Activated CD4-positive, CD25-positive, alpha-beta regulatory T cell treated with anti-CD3 and anti-CD28 coated beads, Interleukin-2, amount 50 U/mL, for 16 hours (primary cell): Measurements from ENCODE around the gene FUT7.
"Not testable (repeated sequence)": the region's sequence is repeated elsewhere in the genome, so short reads cannot be mapped to it uniquely, and the experiment has no call there.

Experiments
- DNase-seq: peaks from one replicate; pipeline ENCODE4 v3.0.0-alpha.2; 2020; ENCODE audit warnings: low read depth, low spot score

The FUT7 gene

DNA sequence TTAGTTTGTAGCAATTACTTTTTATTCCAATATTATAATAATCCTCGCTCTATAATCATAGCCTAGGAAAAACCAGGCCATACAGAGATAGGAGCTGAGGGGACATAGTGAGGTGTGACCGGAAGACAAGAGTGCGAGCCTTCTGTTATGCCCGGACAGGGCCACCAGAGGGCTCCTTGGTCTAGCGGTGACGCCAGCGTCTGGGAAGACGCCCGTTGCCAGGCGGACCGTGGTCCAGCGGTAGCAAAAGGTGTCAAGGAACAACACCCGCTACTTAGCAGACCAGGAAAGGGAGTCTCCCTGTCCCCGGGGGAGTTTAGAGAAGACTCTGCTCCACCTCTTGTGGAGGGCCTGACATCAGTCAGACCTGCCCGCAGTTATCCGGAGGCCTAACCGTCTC, 27.6 kb downstream of the FUT7 start:
- not testable (repeated sequence) for DNase-seq

DNA sequence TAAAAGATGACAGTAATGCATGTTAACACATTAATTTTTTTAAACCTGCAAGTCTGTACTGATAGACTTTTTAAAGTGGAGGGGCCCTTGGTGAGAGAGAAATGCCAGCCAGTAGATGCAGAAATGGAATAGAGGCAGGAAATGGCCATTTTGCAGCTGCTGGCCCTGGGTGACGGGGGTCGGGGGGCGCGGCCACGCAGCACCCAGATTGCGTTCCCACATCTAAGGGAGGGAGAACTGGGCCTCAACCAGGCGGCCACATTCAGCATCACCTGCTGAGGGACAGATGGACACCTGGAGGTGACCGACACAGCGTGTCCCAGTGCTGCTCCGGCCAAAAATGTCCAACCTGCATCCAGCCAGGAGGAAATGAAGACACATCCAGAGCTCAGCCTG, 29.2 kb downstream of the FUT7 start:
- no peak for DNase-seq

DNA sequence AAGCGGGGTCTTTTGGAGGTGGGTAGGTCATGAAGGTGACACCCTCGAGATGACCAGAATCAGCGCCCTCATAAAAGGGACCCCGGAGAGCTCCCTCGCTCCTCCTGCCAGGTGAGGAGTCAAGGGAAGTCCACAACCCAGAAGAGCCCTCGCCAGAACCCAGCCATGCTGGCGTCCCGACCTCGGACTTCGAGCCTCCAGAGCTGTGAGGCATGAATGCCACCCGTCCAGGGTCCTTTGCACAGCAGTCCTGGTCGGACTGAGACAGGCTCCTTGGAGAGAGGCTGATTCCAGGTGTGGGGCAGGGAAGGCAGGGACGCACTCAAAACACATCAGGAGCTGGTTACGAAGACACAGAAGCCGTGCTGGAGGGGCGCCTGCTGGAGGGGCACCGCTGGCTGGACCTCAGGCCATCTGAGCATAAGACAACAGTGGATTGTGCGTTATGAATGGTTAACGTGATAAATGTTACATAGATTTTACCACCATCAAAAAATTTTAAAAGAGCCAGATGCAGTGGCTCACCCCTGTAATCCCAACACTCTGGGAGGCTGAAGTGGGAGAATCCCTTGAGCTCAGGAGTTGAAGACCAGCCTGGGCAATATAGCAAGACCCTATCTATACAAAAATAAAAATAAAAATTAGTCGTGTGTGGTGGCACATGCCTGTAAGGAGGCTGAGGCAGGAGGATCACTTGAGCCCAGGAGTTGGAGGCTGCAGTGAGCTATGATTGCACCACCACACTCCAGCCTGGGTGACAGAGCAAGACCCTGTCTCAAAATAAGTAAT, 29.8 kb downstream of the FUT7 start:
- DNase-seq: no peak

DNA sequence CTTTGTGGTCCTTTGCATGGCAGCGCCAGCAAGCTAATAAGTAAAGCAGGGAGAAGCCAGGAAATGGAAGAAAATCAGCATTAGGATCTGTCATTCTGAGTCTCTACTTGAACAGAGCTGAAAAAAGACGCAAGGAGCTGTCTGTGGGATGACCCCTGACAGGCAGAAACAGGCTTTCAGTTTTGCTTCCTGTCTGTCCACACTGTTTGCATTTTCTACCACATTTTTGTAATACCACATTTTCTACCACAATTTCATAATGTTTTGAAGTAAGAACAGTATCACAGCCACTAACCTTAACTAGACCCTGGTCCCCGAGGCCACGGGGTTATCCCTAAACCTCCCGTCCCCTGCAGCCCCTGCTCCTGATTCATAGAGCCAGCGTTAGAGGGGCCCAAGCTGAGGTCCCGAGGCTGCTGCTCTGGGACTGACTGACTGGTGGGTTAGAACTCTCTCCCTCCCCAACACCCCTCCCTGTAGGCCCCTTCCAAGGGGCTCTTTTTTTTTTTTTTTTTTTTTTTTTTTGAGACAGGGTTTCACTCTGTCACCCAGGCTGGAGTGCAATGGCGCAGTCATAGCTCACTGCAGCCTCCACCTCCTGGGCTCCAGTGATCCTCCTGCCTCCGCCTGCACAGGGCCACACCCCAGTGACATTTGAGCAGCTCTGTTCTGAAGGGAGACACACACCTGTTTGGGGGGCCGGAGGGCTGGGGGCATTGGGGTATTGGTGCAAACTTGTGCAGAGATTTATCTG, 31.5 kb downstream of the FUT7 start:
- no peak for DNase-seq

DNA sequence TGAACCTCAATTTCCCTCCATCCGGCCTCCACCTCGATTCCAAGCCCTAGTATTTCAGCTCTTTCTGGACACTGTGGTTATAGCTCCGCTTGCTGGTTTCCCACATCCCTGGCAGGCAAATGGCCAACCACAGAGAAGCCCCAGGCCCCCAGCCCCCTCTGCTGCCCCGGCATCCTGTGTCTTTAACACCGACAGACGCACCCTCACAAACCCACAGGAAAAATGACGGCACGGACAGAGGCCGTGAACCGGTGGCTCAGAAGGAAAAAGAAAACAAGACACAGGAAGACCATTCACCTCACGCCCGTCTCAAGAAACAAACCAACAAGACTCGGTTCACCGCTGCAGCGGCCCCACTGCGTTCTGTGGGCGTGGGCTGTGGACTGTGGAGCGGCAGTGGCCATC, 34.1 kb downstream of the FUT7 start:
- no peak for DNase-seq

DNA sequence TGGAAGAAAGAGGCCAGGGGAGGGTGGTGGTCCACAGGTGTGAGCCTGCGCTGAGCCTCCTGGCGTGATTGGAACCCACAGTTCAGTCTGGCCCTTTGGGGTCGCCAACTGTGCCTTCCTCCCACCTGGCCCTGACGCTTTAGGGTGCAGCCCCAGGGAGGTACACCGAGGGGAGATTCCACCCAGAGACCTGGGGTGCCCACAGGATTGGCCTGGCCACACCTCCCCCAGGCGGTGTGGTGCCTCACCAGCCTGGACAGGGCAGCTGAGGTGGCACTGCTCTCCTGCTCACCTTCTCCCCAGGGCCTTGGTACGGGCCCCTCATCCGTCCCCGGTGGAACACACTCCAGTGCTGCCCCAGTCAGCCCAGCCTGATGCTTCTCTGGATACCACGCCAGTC, 34.5 kb downstream of the FUT7 start:
- DNase-seq: no peak

DNA sequence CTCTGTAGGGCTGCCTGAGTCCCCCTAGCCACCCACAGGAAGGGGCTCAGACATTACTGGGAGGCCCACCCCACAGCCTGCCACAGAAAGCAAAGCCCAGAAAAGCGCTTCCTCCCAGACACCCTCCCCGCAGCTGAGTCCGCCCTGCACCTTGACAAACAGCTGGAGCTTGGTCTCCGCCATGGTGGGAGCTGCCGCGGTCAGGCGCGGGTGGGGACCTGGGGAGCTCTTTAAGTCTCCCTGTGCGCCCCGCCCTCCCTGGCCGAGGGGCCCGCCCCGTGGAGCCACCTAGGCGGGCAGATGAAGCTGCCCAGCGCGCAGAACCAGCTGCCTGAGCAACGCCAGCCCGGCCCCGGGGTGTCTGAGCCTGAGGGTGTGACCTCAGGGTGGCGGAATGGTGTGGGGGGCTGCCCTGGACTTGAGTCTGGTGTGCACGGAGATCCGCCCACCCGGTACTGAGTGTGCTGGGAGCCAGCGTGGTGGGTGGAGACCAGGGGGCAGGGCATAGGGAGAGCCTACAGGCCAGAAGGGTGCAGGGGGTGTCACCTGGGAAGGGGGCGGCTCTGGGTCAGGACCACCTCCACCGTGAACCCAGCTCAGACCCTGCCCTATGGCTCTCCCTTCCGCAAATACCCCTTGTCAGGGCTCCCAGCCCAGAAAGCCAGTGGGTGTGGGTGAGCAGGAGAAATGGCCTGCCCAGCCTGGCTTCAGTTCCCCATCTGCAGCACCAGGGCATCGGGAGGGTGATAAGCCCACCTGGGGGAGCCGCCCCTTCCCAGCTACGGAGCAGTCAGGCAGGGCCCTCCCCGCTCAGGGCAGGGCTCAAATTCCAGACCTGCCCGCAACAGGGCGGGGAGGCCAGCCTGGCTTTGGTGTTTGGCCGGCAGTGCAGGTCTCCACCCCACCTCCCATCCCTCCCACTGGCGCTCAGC, 35.3 kb downstream of the FUT7 start, which contains the start of gene CLIC3:
Gene CLIC3, minus strand, starts transcription at position 208 of the 932 bp plus-strand sequence. Its CDS starts 25 bp downstream, at position 183.
- DNase-seq: no peak

DNA sequence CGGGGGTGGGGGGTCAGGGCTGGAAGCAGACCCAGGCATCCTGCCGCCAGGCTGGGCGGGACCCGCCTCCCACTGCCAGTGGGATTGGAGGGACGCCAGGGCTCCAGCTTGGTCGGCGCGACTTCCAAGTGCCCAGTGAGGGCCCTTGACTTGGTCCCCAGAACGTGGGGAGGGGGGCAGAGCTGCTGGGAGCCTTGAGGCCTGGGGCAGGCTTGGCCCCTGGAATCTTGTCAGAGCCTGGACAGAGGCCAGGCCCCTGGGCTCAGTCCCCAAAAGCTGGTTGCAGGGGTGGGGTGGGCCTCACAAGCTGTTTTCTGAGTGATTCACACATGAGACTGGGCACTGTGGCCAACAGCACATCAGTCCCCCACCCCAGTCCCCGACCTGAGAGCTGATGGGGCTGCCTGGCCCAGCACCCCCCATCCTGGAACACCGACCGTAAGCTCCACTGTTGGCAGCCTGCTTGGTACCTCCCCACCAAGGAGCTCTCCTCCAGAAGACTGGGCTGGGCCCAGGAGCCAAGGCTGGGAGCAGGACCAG, 36.0 kb downstream of the FUT7 start:
- DNase-seq: no peak

DNA sequence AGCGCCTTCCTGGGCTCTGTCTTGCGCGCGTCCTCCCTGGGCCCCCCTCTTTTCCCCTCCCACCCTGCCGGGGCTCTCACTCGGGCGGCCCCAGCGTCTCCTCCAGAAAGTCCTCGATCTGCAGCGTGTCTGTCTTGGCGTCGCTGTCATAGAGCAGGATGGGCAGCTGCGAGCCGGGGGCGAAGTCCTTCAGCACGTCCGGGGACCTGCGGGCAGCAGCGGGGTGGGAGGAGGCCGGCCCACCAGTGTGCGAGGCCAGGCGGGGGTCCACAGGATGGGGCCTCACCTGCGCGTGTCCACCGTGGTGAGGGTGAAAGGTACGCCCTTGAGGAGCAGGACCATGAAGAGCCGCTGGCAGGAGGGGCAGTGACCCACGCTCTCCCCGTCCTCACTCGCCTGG, 36.5 kb downstream of the FUT7 start:
- no peak for DNase-seq

DNA sequence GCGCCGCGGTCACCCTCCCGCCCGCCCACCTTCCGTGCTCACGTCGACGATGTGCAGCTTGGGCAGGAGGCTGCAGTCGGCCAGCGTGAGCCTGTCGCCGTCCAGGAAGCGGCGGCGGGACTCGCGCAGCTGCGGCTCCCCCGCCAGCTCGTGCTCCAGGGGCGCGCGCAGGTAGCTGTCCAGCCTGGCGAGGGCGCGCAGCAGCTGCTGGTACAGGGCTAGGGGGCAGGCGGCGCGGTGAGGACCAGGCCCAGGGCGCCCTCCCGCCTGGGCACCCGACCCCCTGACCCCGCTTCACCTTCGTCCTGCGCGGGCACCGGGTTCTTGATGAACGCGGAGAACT, 37.0 kb downstream of the FUT7 start:
- no peak for DNase-seq

DNA sequence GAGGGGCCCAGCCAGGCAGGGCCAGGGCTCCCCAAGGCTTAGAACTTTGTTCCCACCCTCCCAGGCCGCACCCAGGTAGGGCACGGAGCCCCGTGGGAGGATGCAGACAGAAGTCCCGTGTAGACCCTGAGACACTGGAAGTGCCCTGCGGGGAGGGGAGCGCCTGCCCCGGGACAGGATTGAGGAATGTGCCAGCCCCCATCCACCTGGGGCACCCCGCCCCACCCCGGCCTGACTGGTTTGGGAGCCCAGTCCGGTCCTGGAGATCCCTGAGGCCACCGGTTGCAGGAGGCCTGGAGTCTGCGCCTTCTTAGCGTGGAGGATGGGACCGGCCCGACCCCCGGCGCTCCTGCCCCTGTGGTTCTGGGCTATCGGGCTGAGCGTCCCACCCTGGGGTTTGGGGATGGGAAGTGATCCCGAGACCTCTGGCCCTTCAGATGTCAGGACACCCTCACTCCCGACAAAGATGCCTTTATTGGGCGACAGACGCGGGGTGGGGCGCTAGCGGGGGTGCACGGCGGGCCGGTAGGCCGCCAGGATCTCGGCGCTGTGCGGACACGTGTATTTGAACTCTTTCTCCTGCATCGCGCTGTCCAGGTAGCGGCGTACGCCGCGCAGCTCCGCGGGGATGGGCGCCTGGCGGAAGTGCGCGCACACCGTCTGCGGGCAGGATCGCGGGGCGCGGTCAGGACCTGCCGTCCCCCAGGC, 37.6 kb downstream of the FUT7 start:
- DNase-seq: no peak

DNA sequence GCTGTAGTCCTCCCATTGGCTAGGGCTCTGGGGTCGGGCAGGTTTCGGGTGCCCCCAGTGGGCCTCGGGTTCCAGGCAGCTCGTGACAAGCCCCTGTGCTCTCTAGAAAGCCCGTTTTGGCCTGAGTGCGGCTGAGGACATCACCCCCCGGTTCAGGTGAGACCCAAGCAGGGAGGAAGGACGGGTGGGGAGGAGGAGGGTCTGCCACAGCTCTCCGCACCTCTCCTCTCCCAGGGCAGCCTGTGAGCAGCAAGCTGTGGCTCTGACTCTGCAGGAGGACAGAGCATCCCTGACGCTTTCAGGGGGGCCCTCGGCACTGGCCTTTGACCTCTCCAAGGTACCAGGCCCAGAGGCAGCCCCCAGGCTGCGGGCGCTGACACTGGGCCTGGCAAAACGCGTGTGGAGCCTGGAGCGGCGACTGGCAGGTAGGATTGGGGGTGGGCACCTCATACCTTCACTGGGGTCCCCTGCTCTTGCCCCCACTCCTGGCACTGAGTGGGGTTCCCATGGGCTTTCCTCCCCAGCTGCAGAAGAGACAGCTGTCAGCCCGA, 39.0 kb downstream of the FUT7 start:
- DNase-seq: no peak

DNA sequence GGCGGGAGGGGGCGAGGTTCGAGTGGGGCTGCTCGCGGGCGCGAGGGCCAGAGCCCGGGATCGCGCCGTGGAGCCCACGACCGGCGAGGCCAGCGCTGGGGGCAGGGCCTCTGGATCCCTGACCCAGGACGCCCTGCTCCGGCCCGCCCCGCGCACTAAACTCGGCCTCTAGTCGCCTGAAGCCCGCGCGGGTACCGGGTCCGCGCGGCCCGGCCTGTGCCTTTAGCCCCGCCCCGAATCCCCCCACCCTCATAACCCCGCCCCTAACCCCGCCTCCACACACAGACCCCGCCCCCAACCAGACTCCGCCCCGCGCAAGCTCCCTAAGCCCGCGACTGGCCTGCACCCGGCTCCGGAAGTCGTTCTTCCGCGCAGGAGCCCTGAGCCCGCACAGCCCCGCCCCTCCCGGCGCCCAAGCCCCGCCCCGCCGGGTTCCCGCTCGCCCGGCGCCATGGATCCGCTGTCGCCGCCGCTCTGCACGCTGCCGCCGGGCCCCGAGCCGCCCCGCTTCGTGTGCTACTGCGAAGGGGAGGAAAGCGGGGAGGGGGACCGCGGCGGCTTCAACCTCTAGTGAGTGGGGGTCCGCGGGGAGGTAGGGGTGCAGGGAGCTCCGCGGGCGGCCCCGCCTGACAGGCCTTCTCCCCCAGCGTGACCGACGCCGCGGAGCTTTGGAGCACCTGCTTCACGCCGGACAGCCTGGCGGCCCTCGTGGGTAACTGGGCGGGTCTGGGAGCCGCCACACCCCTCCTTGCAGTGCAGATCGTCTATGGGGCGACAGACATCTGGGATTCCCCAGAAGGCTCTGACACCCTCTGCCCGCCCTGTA, 39.7 kb downstream of the FUT7 start, which contains the start of gene PAXX:
Gene PAXX, plus strand, starts transcription at position 430 of the 826 bp plus-strand sequence. Its CDS starts 22 bp downstream, at position 452.
- peak; percentile 83 for DNase-seq

DNA sequence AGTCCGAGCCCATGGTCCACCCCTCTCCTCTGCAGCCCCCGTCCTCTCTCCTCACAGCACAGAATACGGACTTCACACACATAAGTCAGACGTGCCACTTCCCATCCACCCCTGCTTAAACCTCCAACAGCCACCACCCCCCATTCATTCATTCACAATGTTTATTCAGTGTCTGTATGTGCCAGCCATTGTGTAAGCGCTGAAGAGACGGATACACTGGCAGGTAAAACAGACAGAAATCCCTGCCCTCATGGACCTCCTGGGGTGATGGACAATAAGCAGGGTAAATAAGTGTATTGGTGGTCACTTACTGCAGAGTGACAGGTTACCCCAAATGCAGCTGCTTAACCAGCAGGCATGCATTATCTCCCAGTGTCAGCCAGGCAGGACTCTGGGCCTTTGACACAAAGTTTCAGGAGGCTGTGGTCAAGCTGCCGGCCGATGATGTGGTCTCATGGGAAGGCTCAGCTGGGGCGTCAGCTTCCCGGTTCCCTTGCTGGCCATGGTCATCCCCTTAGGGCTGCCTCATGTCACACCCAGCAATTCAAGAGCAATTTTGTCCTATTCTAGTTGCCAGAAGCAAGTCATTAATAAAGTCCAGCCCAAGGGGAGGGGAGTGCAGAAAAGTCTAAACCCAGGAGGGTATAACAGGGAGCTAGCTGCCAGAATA, 41.5 kb downstream of the FUT7 start:
- no peak for DNase-seq

DNA sequence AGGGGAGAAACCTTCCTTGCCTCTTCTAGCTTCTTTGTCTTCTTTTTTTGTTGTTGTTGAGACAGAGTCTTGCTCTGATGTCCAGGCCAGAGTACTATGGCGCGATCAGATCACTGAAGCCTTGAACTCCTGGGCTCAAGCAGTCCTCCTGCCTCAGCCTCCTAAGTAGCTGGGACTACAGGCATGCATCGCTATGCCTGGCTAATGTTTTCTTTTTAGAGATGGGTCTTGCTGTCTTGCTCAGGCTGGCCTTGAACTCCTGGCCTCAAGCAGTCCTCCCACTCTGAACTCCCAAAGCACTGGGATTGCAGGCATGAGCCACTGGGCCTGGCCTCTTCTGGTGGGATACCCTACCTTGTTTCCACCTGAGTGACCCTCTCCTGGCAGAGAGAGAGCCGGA, 43.0 kb downstream of the FUT7 start:
- no peak for DNase-seq

DNA sequence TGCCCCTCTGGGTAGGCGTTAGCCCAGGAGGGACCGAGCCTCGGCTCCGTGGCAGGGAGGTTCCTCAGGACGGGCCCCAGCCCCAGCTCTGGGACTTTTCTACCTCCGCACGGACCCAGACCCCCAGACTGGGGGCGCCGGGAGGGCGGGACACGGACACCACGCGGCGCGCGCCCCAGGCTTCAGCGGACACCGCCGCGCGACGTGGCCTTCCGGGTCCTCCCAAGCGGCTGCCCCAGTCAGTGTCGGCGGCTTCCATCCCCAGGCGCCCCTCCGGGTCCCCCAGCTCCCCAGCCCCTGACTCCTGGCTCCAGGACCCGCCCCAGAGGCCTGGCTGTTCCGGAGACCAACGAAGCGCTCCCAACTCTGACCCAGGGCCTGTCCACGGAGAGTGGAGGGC, 46.0 kb downstream of the FUT7 start:
- DNase-seq: no peak

DNA sequence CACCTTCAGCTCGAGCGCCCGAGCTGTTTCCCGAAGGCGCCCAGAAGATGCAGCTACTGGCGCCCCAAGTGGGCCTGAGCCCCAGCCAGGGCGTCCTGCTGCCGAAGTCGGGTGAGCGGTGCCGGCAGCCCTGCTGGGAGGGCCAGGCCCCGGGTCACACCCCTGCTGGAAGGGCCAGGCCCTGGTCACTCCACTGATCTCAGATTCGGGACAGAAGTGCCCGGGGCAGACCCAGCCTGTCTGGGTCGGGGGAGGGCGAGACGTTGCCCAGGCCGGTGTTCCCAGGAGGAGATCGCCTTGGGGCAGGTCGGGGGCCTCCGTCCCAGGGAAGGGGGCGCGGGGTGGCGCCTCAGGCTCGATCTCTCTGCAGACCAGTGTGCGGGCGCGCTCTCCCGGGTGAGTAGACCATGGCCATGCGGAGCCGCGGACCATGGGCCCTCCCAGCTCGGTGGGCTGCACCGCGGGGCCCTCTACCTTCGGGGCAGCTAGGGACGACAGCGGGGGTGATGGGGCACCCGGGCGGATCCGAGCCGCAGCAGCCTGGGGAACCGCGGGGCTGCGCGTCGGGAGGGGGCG, 46.8 kb downstream of the FUT7 start:
- no peak for DNase-seq

DNA sequence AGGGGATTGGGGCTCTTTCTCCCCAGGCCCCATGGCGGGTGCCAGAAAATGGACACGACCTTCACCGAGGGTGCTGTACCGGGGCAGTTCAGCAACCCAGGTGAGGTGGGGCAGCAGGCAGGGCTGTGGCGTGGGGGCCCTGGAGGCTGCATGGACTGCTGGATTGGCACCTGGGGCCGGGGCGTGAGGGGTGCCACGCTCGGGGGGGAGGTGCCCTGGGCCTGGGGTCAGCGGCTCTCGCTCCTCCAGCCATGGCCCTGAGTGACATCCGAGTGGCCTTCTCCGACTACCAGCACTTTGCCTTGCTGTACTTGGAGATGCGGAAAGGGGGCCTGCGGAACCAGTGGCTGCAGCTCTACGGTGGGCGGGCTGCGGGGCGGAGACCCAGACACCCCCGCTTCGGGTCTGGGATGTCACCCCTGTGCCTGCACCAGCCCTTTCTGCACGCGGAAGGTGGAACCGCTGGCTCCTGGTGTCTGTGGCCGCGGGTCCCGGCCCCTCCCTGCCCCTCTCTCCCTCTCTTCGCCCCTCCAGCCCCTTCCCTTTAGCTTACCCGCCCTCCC, 47.3 kb downstream of the FUT7 start:
- DNase-seq: no peak
